ENCODE measurements around the gene RPP25L.
A peak's percentile ranks its signal among the peaks of the same experiment; 100 is the strongest.
"Not testable (repeated sequence)": the region's sequence is repeated elsewhere in the genome, so short reads cannot be mapped to it uniquely, and the experiment has no call there.

RPP25L gene, protein sequence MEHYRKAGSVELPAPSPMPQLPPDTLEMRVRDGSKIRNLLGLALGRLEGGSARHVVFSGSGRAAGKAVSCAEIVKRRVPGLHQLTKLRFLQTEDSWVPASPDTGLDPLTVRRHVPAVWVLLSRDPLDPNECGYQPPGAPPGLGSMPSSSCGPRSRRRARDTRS

DNA sequence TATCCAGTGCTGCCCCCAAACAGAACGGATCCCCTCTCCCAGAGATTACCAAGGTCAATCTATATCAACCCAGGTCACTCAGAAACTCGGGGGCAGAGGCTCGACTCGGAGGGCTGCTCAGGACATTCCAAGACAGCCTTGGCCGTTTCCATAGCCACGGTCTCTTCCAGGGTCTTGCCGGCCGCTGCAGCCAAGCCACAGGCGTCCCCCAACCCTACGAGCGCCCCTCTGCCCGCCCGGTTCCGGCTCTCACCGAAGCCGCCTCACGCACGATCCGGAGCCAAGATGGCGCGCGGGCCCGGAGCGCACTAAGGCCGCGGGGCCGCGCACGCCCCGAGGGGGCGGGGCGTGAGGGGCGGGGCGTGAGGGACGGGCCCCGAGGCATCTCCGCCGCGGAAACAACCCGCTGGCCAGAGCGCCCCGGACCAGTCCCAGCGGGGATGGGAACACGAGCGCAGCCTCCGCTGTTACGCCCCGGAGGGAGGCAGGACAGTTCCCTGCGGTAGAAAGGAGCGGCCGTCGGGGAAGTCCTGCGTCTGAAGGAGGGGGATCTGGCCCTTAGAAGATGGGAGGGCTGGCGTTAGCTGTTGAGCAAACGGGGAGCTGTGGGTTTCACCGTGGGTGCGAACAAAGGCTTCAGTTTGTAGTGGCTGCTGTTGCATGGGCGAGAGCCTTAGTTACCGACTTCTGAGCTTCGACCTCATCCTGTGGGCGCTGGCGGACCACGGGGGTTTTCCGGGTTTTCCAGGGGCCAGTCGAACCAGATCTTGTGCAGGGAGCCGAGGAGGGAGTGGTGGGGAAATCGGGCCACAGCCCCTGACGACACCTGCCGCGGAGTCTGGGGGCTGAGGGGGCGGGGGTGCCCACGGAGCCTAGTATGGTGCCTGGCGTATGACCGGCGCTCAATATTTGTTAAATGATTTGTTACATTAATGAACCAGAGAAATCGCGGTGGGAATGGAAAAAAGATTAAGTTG is at the start of gene RPP25L:
Gene RPP25L (minus strand): TSS at position 287 of the 977 bp plus-strand sequence. CDS start 801 bp downstream, outside the sequence.
- DNase-seq (ENCODE audit: low read depth): peak; percentile 90

DNA sequence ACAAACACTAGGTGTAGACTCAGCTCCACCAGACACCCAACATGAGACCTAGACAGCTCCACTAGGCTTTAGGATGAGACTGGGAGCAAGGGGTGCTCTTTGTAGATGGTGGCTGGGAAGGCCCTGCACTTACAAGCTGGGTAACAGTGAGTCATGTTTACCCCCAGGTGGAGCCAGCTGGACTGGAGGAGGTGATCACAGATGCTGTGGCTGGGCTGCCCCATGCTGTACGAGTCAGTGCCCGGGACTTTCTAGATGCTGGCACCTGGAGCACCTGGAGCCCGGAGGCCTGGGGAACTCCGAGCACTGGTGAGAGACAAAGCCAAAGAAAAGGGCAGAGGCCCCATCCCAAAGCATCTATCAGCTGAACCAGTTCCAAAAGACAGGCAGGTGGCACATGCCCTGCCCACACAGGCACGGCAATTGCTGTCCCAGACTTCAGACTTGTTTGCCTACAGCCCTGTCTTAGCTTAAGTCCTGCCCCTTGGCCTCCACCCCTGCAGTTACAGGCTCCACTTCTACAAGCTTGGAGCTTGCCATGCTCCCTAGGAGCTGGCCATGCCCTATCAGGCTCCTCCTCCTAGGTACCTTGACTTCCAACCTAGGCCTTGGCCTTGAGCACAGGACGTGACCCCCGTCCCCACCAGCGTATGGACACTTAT is 47.8 kb upstream of the RPP25L start:
- DNase-seq (ENCODE audit: low read depth): peak; percentile 29

DNA sequence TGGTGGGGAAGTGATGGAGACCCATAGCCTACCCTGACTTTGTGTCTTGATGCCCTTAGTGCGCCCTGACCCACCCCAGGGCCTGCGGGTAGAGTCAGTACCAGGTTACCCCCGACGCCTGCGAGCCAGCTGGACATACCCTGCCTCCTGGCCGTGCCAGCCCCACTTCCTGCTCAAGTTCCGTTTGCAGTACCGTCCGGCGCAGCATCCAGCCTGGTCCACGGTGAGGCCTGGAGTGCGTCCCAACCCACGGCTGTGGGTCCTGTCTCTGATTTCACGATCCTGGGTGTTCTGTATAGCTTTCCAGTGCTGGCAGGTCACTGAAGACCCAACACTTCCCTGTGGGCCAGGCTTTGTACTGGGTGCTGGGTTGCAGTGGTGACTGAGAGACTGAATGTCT is 46.6 kb upstream of the RPP25L start:
- no peak for DNase-seq (ENCODE audit: low read depth)

DNA sequence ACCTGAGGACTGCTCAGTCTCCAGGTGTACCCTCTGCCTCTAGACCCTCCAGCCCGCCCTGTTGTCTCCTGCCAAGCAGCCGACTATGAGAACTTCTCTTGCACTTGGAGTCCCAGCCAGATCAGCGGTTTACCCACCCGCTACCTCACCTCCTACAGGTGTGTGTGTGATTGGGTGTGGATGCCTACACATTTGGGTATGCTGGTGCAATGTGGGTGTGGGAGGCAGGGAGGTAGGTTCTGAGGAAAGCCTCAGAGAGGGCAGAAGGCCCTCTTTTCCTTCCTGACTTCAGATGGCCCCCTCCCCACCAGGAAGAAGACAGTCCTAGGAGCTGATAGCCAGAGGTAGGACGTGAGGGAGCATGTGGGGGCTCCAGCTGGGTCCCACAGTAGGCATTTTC is 45.1 kb upstream of the RPP25L start:
- DNase-seq (ENCODE audit: low read depth): no peak

DNA sequence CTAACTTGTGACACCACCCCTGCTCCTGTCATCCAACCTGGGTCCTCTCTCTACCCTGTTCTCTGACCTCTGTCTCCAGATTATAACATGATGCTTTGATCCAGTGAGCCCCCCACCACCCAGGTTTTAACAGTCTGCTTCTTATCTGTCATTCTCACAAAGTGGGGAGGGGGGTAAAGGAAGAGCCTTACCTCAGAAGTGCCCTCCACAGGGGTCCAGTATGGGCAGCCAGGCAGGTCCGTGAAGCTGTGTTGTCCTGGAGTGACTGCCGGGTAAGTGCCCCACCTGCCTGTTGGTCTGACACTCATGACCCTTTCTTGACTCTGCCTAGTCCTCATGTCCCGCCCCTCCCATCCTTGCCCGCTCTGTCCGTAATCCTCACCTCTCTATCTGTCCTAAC is 43.5 kb upstream of the RPP25L start:
- DNase-seq (ENCODE audit: low read depth): no peak

DNA sequence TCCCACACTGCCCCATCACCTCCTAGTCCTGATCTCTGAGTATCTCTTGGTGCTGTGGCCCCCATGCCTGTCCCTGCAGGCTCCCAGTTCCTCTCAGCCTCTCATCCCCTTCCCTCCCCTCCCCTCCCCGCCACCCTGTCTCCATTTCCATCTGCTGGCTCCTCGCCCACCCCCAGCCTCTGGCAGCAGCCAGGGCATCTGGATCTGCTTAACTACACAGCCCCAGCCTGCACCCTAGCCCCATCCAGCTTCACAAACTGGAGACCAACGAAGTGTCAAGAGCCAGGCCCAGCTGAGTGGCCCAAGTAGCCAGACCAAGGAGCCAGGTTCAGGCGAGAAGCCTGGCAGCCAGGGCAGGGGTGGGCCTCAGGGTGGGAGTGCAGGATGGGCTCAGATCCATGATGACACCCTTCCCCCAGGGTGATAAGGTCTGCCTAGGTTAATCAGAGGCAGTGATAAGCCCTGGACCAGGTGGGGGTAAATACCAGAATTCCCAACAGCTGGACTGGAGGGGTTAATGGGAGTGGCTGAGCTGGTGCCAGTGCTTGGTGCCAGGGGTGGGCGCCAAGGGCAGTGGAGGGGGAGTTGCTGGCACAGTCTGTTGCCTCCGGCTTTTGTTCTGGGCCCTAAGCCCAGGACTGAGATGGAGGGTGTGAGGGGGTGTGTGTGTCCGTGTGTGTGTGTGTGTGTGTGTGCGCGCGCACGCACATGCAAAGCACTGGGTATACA is 42.6 kb upstream of the RPP25L start:
- DNase-seq (ENCODE audit: low read depth): no peak

DNA sequence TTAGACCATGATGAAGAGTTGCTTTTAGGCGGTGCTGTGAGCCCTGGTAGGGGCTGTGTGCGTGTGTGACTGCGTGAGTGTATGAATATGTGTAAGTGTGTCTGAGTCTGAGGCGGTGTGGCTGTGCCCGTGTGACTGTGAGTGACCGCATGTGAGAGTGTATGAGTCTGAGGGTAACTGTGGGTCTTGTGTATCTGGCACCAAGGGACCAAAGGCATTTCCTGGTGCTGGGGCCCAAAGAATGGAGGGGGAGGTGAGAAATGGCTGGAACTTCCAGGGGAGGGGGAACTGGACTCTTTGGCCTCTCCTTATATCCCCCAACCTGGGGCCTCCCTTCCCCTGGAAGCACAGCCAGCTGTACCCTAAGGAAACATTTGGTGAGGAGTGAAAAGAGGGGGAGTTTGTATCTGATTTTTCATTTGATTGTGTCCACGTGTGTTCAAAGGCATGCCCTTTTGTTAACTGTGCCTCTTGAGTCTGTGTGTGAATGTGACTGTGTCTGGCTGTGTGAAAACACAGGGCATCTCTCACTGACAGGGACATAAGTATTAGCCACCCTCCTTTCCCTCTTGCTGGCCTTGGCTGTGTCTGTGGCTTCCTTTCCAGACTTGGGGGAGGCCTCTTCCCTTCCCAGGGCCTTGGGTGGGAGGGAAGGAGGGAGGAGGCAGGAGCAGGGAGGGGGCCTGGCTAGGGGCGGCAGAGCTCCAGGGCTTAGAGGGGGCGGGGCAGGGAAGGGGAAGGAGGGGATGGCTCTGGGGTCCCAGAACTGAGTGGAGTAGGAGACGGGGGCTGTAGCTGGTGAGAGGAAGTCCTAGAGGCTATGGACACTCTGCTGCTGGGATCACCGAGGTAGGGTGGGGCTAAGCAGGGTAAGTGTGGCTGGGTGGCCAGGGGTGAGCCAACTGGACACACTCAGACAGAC is 41.5 kb upstream of the RPP25L start:
- DNase-seq (ENCODE audit: low read depth): peak; percentile 40

DNA sequence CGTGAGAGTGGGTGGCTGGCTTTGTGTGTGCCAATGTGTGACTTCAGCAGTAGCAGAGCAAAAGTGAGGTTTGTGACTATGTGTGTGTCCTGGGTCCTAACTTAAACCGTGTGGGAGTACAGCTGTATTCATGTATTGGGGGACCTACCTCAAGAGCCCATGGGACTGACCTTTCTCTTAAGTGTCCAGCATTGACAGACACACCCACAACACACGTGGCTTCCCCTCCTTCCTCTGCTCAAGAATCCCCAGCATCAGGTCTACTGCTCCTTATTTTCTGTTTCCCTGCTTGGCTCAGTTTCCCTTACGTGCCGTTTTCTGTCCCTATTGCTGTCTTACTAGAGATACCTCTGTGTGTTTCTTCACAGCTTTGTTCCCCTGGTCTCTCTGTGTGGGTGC is 40.7 kb upstream of the RPP25L start:
- peak; percentile 21 for DNase-seq (ENCODE audit: low read depth)

DNA sequence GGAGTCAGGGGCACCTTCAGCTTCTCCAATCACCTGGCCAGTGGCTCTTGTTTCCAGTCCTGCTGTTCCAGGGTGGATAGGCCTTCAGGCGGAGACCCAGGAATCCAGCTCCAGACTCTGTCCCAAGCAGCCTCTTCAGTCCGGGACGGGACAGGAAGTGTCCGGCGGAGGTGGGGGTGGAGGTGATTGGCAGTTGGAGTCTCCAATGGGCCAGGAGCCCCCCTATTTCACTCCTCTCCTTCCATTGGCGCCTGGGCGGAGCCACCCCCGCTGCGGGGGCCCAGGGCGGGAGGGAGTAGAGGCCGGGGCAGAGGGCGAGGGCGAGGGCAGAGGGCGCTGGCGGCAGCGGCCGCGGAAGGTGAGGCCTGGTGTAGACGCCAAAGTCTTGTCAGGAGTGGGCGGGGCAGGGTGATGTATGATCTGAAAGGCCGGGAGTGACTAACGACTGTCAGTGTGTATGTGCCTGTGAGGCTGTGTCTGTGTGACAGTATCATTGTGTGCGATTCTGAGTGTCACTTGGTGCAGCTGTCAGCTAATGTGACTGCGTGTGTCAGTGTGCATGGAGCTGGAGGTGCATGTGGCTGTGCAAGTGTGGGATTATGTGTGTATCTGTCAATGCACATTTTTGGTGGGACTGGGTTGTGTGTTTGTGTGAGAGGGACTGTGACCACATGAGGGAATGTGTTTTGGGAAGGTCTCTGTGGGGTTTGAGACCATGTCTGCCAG is 40.1 kb upstream of the RPP25L start, which contains the start of gene IL11RA:
Gene IL11RA (plus strand): TSS at position 310 of the 726 bp plus-strand sequence. CDS start 3,033 bp downstream, outside the sequence.
- DNase-seq (ENCODE audit: low read depth): peak; percentile 92

DNA sequence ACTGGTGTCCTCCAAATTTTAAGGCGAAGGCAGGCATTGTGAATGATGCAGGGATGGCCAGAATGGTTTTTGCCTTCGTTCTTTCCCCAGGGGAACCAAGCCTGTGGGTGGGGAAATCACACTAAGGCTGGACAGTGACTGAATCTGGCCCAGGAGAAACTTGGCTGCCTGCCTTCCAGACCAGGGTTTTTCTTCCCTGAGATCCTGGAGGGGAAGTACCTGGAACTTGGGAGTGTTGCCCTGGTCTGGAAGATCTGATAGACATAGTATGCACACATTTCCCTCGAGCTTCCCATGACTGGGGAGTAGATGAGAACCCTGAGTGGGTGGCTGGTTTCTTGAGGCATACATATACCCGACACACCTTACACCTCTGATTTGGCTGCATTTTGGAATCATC is 39.4 kb upstream of the RPP25L start:
- DNase-seq (ENCODE audit: low read depth): peak; percentile 32

DNA sequence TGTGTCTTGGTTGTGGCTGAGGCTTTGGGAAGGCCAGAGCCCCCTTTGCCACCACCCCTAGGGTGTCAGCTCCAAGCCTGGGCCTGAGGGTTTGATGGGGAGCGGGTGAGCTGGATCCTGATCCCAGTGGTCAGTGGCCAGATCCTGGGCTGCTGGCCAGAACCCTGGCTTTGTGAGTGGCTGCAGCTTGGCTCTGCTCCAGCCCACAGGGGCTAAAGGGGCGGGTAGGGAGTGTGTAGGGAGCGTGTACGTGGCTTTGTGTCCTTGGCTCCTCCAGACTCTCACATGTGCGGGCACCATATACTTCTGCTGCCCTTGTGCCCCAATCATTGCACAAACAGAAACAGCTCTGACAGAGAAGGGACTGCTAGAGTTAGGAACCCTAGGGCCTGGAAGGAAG is 38.9 kb upstream of the RPP25L start:
- no peak for DNase-seq (ENCODE audit: low read depth)

DNA sequence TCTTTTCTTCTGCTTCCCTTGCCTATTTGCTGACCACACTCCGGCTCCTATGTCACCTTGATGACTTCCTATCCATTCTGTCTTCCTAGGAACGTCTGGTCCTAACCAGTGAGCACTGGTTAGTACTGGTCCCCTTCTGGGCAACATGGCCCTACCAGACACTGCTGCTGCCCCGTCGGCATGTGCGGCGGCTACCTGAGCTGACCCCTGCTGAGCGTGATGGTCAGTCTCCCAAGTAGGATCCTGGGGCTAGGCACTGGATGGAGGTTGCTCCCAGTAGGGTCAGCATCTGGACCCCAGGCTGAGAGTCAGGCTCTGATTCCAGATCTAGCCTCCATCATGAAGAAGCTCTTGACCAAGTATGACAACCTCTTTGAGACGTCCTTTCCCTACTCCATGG is 36.8 kb upstream of the RPP25L start:
- DNase-seq (ENCODE audit: low read depth): no peak

DNA sequence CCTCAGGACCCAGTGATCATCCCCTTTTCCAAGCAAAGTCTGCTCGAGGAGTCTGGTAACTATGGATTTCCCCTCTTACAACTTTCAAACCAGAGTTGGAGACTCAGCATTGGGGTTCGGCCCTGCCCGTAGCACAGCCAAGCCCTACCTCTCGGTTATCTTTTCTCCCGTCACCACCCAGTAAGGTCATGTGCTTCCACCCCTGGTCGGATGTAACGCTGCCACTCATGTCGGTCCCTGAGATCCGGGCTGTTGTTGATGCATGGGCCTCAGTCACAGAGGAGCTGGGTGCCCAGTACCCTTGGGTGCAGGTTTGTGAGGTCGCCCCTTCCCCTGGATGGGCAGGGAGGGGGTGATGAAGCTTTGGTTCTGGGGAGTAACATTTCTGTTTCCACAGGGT is 35.8 kb upstream of the RPP25L start:
- DNase-seq (ENCODE audit: low read depth): no peak

DNA sequence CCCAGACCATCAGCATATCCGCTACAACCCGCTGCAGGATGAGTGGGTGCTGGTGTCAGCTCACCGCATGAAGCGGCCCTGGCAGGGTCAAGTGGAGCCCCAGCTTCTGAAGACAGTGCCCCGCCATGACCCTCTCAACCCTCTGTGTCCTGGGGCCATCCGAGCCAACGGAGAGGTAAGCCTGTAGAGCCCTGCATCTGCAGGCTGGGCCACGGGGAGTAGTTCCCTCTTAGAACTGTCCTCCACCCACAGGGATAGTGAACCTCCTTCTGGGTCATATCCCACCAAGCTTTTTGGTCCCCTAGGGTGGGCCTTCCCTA is 35.1 kb upstream of the RPP25L start:
- no peak for DNase-seq (ENCODE audit: low read depth)

DNA sequence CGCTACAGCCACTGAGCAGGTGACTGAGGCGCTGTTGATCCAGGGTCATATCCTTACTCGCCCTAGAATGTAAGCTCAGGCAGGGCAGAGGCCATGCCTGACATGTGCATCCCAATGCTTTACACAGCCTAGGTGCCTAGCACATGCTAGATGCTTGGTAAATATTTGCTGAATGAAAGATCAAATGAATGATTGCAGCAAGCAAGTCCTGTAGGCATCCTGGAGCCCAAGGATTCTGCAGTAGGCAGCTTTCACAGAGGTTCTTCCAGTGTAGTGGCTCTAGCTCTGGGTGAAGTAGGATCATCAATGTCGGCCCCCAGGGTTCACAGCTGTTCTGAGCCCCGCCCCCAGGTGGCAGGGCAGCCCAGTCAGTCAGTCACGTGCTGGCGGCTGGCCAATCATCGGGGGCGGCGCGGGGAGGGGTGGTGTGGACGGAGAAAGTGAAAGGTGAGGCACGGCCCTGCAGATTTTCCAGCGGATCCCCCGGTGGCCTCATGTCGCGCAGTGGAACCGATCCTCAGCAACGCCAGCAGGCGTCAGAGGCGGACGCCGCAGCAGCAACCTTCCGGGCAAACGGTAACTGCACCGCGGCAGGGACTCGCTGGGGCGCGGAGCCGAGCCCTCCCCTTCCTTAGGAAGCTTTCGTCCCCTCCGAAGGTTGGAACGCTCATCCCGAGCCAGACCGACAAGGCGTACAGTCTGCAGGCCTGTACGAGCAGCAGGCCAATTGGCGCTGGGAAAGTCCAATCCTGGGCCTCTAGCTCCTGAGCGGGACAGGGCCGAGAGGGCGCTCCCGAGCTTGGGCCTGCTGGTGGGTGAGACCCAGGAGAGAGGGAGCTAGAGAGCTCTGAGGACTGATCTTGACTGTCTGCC is 34.5 kb upstream of the RPP25L start, which contains the start of gene GALT:
Gene GALT (plus strand): TSS at position 465 of the 873 bp plus-strand sequence. CDS start 30 bp downstream, at position 495.
- peak; percentile 91 for DNase-seq (ENCODE audit: low read depth)

DNA sequence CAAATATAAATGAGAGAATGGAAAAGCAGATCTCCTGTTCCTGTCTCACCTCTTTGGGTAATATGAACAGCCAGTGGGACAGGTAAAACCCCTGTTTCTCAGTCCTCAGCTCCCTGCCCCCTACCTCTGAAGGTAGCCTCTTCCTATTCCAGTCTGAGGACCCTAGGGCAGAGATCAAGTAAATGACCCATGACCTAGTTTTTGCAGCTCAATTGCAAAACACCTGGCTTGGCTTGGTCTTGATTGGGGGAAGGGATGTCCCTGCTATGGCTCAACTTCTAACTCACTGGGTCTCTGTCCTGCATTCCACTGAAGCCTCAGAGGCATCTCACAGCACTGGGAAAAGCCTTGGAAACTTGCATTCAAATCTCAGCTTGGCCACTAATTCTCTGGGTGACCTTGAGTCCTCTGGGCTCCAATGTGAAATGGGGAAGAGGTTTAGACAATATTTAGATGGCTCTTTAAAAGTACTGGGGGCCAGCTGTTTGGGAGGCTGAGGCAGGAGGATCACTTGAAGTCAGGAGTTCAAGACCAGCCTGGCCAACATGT is 32.9 kb upstream of the RPP25L start:
- DNase-seq (ENCODE audit: low read depth): no peak

DNA sequence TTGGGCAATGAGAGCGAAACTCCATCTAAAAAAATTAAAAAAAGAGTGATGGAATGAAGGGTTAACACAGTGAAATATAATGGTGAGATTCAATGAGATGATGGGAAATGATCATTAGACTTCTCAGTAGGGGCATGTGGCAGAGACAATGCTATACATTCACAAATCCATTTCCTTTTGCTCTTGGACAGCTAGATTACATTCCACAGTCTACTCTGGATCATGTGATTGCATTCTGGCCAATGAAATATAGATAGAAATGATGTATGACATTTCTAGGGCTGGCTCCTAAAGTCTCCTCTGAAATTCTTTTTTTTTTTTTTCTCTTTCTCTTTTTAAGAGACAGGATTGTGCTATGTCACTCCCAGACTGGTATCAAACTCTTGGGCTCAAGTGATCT is 30.8 kb upstream of the RPP25L start:
- DNase-seq (ENCODE audit: low read depth): no peak

DNA sequence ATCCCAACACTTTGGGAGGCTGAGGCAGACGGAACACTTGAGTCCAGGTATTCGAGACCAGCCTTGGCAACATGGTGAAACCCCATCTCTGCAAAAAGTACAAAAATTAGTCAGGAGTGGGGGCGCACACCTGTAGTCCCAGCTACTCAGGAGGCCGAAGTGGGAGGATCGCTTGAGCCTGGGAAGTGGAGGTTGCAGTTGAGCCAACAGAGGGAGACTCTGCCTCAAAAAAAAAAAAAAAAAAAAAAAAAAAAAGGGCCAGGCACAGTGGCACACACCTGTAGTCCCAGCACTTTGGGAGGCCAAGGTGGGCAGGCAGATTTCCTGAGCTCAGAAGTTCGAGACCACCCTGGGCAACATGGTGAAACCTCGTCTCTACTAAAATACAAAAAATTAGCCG is 27.4 kb upstream of the RPP25L start:
- not testable (repeated sequence) for DNase-seq (ENCODE audit: low read depth)

DNA sequence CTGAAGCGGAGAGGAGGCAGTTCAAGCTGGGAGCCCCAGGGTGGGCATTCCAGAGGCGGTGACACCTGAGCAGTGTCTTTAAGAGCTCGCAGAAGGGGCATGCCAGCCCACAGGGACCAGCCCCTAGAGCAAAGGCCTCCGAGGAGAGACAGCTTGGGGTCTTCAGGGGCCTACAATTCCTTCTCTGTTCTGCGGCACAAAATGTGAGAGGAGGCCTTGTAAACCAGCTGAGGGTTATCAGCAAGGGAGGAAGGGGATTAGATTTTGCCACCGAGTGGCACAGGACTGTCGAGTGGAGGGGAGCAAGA is 26.2 kb upstream of the RPP25L start:
- DNase-seq (ENCODE audit: low read depth): no peak
